Measurements from ENCODE around the gene SYT7. TPM values are rescaled to one million over a fixed set of nuclear protein-coding genes. Genes with fewer than 3 reads are reported as not detected.

SYT7 gene
- total RNA-seq, 2 donors from 2014 or later, result 2.0 to 3.4 TPM

GRCh38 chr11:61544466-61544865 lies 36.4 kb downstream of the SYT7 start:
- no peaks in the 10 kb centered on the region for H3K9me3 Mint-ChIP-seq
- no peak overlapping the region for H3K27ac Mint-ChIP-seq
- peaks cover 15% of the 10 kb centered on the region for H3K4me1 Mint-ChIP-seq
- H3K4me3 Mint-ChIP-seq, result no peak overlapping the region
- Histone ChIP-seq H3K9ac (ENCODE audit: extremely low read depth, low read length, poor library complexity, severe bottlenecking) (no peak overlapping the region), H3K27me3 (ENCODE audit: control insufficient read depth, insufficient read depth, low read length, poor library complexity, severe bottlenecking) (no peaks in the 10 kb centered on the region), H3K4me1 (ENCODE audit: control insufficient read depth, insufficient read depth, low read length) (no peaks in the 10 kb centered on the region), H3K36me3 (ENCODE audit: control insufficient read depth, insufficient read depth, low read length) (no peaks in the 10 kb centered on the region), H3K27ac (ENCODE audit: low read depth, low read length) (no peak overlapping the region), H3K4me3 (ENCODE audit: low read length) (no peak overlapping the region), H3K9me3 (ENCODE audit: control insufficient read depth, low read length) (no peaks in the 10 kb centered on the region)
- H3K36me3 Mint-ChIP-seq (ENCODE audit: low read depth), result no peaks in the 10 kb centered on the region
- H3K27me3 Mint-ChIP-seq (ENCODE audit: insufficient read depth), result peaks cover 4% of the 10 kb centered on the region
- TF ChIP-seq, protein P1, sequence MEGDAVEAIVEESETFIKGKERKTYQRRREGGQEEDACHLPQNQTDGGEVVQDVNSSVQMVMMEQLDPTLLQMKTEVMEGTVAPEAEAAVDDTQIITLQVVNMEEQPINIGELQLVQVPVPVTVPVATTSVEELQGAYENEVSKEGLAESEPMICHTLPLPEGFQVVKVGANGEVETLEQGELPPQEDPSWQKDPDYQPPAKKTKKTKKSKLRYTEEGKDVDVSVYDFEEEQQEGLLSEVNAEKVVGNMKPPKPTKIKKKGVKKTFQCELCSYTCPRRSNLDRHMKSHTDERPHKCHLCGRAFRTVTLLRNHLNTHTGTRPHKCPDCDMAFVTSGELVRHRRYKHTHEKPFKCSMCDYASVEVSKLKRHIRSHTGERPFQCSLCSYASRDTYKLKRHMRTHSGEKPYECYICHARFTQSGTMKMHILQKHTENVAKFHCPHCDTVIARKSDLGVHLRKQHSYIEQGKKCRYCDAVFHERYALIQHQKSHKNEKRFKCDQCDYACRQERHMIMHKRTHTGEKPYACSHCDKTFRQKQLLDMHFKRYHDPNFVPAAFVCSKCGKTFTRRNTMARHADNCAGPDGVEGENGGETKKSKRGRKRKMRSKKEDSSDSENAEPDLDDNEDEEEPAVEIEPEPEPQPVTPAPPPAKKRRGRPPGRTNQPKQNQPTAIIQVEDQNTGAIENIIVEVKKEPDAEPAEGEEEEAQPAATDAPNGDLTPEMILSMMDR (conservative IDR thresholded peaks at IDR 0.05), result no peak
- 88% methylated on average over 6 of the region's 6 CpGs; no CpG with 5 or more reads in 1 of the 2 experiments for WGBS, 2 experiments (ENCODE audit: insufficient coverage in 1 of 2, insufficient read length in 1 of 2)
- DNase-seq, result no peak

DNA sequence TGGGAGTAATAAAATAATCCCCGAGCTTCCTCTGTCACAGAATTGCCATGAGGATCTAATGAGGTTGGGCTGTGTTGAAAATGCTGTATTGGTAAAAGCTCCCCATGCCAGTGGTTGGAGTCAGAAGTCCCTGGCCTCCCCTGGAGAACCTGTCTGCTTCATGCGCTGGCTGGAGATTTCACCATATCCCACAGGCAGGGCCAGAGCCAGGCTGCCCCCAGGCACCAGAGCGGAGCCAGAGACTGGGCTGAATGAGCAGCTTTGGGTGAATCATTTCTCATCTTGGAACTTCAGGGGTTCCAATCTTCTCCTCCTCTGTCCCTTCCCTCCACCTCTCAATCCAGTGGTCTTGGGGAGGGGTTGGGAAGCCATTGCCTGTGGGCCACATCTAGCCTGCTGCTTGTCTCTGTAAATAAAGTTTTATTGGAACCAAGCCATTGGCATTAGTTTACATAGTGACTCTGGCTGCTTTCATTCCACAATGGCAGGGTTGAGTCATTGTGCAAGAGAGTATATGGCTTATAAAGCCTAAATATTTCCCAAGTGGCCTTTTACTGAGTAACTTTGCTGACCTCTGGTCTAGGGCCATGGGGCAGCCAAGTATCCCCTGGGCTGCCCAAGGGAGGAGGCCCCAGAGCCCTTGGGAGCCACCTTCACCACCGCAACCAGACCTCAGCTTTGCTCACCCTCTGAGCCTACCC lies 37.1 kb downstream of the SYT7 start:
- Mint-ChIP-seq H3K36me3 (ENCODE audit: low read depth) (no peaks in the 10 kb centered on the region), H3K4me1 (peaks cover 22% of the 10 kb centered on the region), H3K9me3 (no peaks in the 10 kb centered on the region), H3K27me3 (ENCODE audit: insufficient read depth) (peaks cover 4% of the 10 kb centered on the region), H3K27ac (no peak overlapping the region), H3K4me3 (no peak overlapping the region)
- no peaks in the 10 kb centered on the region for H3K36me3 ChIP-seq (ENCODE audit: control insufficient read depth, insufficient read depth, low read length)
- H3K9me3 ChIP-seq (ENCODE audit: control insufficient read depth, low read length), result no peaks in the 10 kb centered on the region
- no peak overlapping the region for H3K4me3 ChIP-seq (ENCODE audit: low read length)
- TF ChIP-seq, protein P1 (conservative IDR thresholded peaks at IDR 0.05), result no peak
- no peak overlapping the region for H3K27ac ChIP-seq (ENCODE audit: low read depth, low read length)
- DNase-seq, result no peak
- H3K27me3 ChIP-seq (ENCODE audit: control insufficient read depth, insufficient read depth, low read length, poor library complexity, severe bottlenecking), result no peaks in the 10 kb centered on the region
- H3K9ac ChIP-seq (ENCODE audit: extremely low read depth, low read length, poor library complexity, severe bottlenecking), result no peak overlapping the region
- WGBS, 2 experiments (ENCODE audit: insufficient coverage in 1 of 2, insufficient read length in 1 of 2), result 90 to 98% methylated on average over 2 to 4 of the region's 4 CpGs
- H3K4me1 ChIP-seq (ENCODE audit: control insufficient read depth, insufficient read depth, low read length), result no peaks in the 10 kb centered on the region

DNA sequence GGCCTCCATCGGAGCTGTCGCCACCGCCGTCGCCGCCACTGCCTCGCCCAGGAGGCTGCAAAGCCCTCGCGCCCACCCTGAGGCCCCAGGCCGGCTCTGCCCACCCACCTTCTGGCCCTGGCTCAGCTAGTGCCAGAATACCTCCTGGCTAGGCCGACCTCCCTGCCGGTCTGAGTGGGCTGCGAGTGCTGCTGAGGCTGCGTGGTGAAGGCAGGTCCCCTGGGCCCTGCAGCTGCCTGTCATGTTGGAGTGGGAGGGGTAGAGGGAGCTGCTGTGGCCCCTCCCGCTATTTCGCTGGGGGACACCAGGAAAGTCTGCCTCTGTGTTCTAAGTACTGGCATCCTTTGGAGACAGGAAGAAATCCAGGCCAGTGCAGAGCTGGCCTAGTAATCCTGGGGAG lies 38.2 kb downstream of the SYT7 start:
- TF ChIP-seq, protein P1 (conservative IDR thresholded peaks at IDR 0.05), result no peak
- H3K27ac Mint-ChIP-seq, result no peak overlapping the region
- H3K27me3 ChIP-seq (ENCODE audit: control insufficient read depth, insufficient read depth, low read length, poor library complexity, severe bottlenecking), result no peaks in the 10 kb centered on the region
- H3K27ac ChIP-seq (ENCODE audit: low read depth, low read length), result no peak overlapping the region
- DNase-seq, result no peak
- H3K9me3 Mint-ChIP-seq, result no peaks in the 10 kb centered on the region
- no peak overlapping the region for H3K4me3 Mint-ChIP-seq
- H3K9me3 ChIP-seq (ENCODE audit: control insufficient read depth, low read length), result no peaks in the 10 kb centered on the region
- peaks cover 28% of the 10 kb centered on the region for H3K4me1 Mint-ChIP-seq
- H3K4me1 ChIP-seq (ENCODE audit: control insufficient read depth, insufficient read depth, low read length), result no peaks in the 10 kb centered on the region
- no peaks in the 10 kb centered on the region for H3K36me3 ChIP-seq (ENCODE audit: control insufficient read depth, insufficient read depth, low read length)
- 91 to 94% methylated on average over 11 to 16 of the region's 16 CpGs for WGBS, 2 experiments (ENCODE audit: insufficient coverage in 1 of 2, insufficient read length in 1 of 2)
- peaks cover 4% of the 10 kb centered on the region for H3K27me3 Mint-ChIP-seq (ENCODE audit: insufficient read depth)
- H3K9ac ChIP-seq (ENCODE audit: extremely low read depth, low read length, poor library complexity, severe bottlenecking), result no peak overlapping the region
- H3K4me3 ChIP-seq (ENCODE audit: low read length), result no peak overlapping the region
- H3K36me3 Mint-ChIP-seq (ENCODE audit: low read depth), result no peaks in the 10 kb centered on the region

All from endodermal cell (in vitro differentiated cells).